WI38 (cell line): Measurements from ENCODE around the gene ARHGEF2.
"Not testable (repeated sequence)": the region's sequence is repeated elsewhere in the genome, so short reads cannot be mapped to it uniquely, and the experiment has no call there.

Source experiments
- H3K4me3 ChIP-seq: 2 replicates; pipeline ENCODE4 v1.5.1; 2011; ENCODE audit warnings: low read depth, mild to moderate bottlenecking, control low read depth, low read length
- CTCF ChIP-seq: IDR thresholded peaks from 2 replicates; pipeline ENCODE4 v1.5.1; 2012; ENCODE audit warnings: low read depth, mild to moderate bottlenecking, control low read depth, low read length

ARHGEF2 gene

GRCh38 chr1:155932487-155932886 lies 45.9 kb downstream of the ARHGEF2 start:
- peak overlapping the region; percentile 5; the same call in 1 of the 2 replicates for H3K4me3 ChIP-seq
- no peak for TF ChIP-seq CTCF

- H3K4me3 ChIP-seq: no peak overlapping the region; the same call in 1 of the 2 replicates
- no peak for TF ChIP-seq CTCF
These were observed 46.3 kb downstream of the ARHGEF2 start for GRCh38 chr1:155932081-155932480.

GRCh38 chr1:155931332-155932038 lies 46.9 kb downstream of the ARHGEF2 start:
- no peak overlapping the region for H3K4me3 ChIP-seq
- TF ChIP-seq CTCF: no peak

GRCh38 chr1:155930725-155931124 lies 47.6 kb downstream of the ARHGEF2 start:
- not testable (repeated sequence) for H3K4me3 ChIP-seq

- H3K4me3 ChIP-seq: no peak overlapping the region
- TF ChIP-seq CTCF: no peak
These were observed 49.3 kb downstream of the ARHGEF2 start for GRCh38 chr1:155929057-155929456.

GRCh38 chr1:155925506-155925905 lies 52.8 kb downstream of the ARHGEF2 start:
- H3K4me3 ChIP-seq: no peak overlapping the region
- no peak for TF ChIP-seq CTCF

- no peak overlapping the region for H3K4me3 ChIP-seq
- TF ChIP-seq CTCF: no peak
These were observed 57.6 kb downstream of the ARHGEF2 start for GRCh38 chr1:155920717-155921116.

- H3K4me3 ChIP-seq: no peak overlapping the region
- TF ChIP-seq CTCF: no peak
These were observed 58.5 kb downstream of the ARHGEF2 start for GRCh38 chr1:155919801-155920200.
